ENCODE measurements around the gene GDF15. TPM values are rescaled to one million over a fixed set of nuclear protein-coding genes. Genes with fewer than 3 reads are reported as not detected.
"Not testable (repeated sequence)": the region's sequence is repeated elsewhere in the genome, so short reads cannot be mapped to it uniquely, and the experiment has no call there.

GDF15 gene
- total and polyA plus RNA-seq, 4 donors, result 0.42 to 11.6 (median 7.2) TPM

DNA sequence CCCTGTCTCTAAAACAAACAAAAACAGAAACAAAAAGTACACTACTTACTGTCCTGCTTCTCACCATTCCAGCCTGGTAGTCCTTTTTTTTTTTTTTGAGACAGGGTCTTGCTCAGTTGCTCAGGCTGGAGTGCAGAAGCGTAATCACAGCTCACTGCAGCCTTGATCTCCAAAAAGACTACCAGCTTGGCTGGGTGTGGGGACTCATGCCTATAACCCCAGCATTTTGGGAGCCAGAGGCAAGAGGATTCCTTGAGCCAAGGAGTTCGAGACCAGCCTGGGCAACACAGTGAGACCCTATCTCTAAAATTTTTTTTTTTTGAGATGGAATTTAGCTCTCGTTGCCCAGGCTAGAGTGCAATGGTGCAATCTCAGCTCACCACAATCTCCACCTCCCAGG, 5.1 kb upstream of the GDF15 start:
- TF ChIP-seq HNF4A (conservative IDR thresholded peaks at IDR 0.05) (no peak), ZBTB33 (IDR thresholded peaks at IDR 0.05) (no peak), HNF4G (IDR thresholded peaks at IDR 0.05) (no peak), CTCF (IDR thresholded peaks at IDR 0.05; ENCODE audit: low read depth, low read length, missing input control) (no peak), JUND (IDR thresholded peaks at IDR 0.05) (no peak), FOXA1 (IDR thresholded peaks at IDR 0.05) (no peak), FOXA2 (IDR thresholded peaks at IDR 0.05) (no peak), GABPA (IDR thresholded peaks at IDR 0.05 in 1 of 2, conservative IDR thresholded peaks at IDR 0.05 in 1 of 2) (no peak), RAD21 (IDR thresholded peaks at IDR 0.05) (no peak), EGR1 (IDR thresholded peaks at IDR 0.05; ENCODE audit: low read depth in 2 of 2) (no peak), YY1 (IDR thresholded peaks at IDR 0.05) (no peak), SP1 (IDR thresholded peaks at IDR 0.05) (no peak)
- TF ChIP-seq, protein P1, sequence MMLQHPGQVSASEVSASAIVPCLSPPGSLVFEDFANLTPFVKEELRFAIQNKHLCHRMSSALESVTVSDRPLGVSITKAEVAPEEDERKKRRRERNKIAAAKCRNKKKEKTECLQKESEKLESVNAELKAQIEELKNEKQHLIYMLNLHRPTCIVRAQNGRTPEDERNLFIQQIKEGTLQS (IDR thresholded peaks at IDR 0.05), result no peak
- TF ChIP-seq, protein P2, sequence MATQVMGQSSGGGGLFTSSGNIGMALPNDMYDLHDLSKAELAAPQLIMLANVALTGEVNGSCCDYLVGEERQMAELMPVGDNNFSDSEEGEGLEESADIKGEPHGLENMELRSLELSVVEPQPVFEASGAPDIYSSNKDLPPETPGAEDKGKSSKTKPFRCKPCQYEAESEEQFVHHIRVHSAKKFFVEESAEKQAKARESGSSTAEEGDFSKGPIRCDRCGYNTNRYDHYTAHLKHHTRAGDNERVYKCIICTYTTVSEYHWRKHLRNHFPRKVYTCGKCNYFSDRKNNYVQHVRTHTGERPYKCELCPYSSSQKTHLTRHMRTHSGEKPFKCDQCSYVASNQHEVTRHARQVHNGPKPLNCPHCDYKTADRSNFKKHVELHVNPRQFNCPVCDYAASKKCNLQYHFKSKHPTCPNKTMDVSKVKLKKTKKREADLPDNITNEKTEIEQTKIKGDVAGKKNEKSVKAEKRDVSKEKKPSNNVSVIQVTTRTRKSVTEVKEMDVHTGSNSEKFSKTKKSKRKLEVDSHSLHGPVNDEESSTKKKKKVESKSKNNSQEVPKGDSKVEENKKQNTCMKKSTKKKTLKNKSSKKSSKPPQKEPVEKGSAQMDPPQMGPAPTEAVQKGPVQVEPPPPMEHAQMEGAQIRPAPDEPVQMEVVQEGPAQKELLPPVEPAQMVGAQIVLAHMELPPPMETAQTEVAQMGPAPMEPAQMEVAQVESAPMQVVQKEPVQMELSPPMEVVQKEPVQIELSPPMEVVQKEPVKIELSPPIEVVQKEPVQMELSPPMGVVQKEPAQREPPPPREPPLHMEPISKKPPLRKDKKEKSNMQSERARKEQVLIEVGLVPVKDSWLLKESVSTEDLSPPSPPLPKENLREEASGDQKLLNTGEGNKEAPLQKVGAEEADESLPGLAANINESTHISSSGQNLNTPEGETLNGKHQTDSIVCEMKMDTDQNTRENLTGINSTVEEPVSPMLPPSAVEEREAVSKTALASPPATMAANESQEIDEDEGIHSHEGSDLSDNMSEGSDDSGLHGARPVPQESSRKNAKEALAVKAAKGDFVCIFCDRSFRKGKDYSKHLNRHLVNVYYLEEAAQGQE (IDR thresholded peaks at IDR 0.05), result no peak
- TF ChIP-seq, protein P3, sequence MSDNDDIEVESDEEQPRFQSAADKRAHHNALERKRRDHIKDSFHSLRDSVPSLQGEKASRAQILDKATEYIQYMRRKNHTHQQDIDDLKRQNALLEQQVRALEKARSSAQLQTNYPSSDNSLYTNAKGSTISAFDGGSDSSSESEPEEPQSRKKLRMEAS (IDR thresholded peaks at IDR 0.05), result no peak
- peak overlapping the region in 1 of 2 donors; percentile 19 for H3K9ac ChIP-seq (ENCODE audit: low read depth in 1 of 2, low read length in 2 of 2)
- peak overlapping the region; percentile 77 to 78 for H3K27ac ChIP-seq (ENCODE audit: low read depth in 1 of 2, low read length in 2 of 2)
- no peaks in the 10 kb centered on the region for H3K9me3 ChIP-seq (ENCODE audit: control insufficient read depth in 4 of 4, low read length in 3 of 4)
- no peak for DNase-seq (ENCODE audit: low spot score)
- no peak overlapping the region for H3K4me3 ChIP-seq (ENCODE audit: low read depth in 1 of 3, low read length in 3 of 3)
- H3K36me3 ChIP-seq (ENCODE audit: control insufficient read depth in 4 of 4, insufficient read depth in 3 of 4, low read depth in 1 of 4, low read length in 3 of 4), result no peaks in the 10 kb centered on the region
- H3K4me1 ChIP-seq (ENCODE audit: control insufficient read depth in 4 of 4, insufficient read depth in 4 of 4, low read length in 3 of 4), result peaks cover 11 to 42% (median 30%) of the 10 kb centered on the region in 4 donors
- no peaks in the 10 kb centered on the region for H3K27me3 ChIP-seq (ENCODE audit: control insufficient read depth in 4 of 4, insufficient read depth in 4 of 4, low read length in 3 of 4)
- 72% methylated on average over 3 of the region's 3 CpGs for WGBS

- not testable (repeated sequence) for DNase-seq (ENCODE audit: low spot score); H3K36me3 ChIP-seq (ENCODE audit: control insufficient read depth in 4 of 4, insufficient read depth in 3 of 4, low read depth in 1 of 4, low read length in 3 of 4); H3K9ac ChIP-seq (ENCODE audit: low read depth in 1 of 2, low read length in 2 of 2); H3K27me3 ChIP-seq (ENCODE audit: control insufficient read depth in 4 of 4, insufficient read depth in 4 of 4, low read length in 3 of 4); H3K9me3 ChIP-seq (ENCODE audit: control insufficient read depth in 4 of 4, low read length in 3 of 4); H3K4me3 ChIP-seq (ENCODE audit: low read depth in 1 of 3, low read length in 3 of 3)
- peaks cover 13 to 46% (median 30%) of the 10 kb centered on the region in 4 donors for H3K4me1 ChIP-seq (ENCODE audit: control insufficient read depth in 4 of 4, insufficient read depth in 4 of 4, low read length in 3 of 4)
- H3K27ac ChIP-seq (ENCODE audit: low read depth in 1 of 2, low read length in 2 of 2), result peak overlapping the region; percentile 86 to 88
- WGBS, result 85% methylated on average over 11 of the region's 11 CpGs
Observed at GRCh38 chr19:18383622-18384021, 2.3 kb upstream of the GDF15 start.
